Stimulated activated naive CD4-positive, alpha-beta T cell (primary cell): ENCODE data around the gene PAAF1.
"Not testable (repeated sequence)": the region's sequence is repeated elsewhere in the genome, so short reads cannot be mapped to it uniquely, and the experiment has no call there.

Experiments
- DNase-seq, 6 experiments: peaks; one replicate each; lab custom pipeline; 2025; lab: John Stamatoyannopoulos, UW

Gene PAAF1

DNA sequence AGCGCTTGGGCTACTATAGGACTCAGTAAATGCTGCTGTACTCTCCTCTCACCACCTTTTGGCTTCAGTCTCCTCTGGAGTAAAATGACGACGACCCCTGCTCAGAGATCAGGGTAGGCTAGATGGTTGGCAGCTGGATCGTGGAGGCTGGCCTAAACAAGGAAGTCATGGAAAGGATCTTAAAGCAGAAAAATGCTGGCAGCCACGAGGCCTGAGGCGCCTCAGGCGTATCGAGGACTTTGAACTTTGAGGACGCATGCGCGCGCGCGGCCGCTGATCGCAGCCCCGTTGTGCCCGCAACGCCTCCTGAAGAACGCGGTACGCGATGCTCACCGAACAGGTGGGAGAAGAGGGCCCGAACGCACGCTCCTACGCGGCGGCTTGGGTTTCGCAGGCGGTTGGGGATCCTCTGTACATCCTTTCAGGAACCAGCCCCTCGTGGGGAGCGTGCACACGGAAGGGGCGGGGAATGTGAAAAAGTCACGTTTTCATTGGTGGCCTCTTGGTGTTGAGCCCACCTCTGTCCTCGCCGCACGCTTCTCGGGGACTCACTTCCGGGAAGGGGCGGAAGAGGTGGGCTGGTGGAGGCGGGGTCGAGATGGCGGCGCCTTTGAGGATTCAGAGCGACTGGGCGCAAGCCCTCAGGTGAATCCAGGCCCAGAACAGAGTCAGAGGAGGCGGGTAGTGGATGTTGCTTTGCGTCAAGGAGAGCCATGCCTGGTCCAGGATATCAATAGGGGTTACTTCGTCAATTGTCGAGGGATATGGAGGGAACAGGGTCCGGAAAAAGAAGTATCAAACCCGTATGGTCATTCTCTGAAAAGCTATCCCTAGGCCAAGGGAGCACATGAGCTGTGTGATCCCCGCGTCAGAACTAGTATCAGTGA is at the start of gene PAAF1, which contains the start of gene COA4:
Gene PAAF1, plus strand, starts transcription at position 576 of the 887 bp plus-strand sequence. Its CDS starts 23 bp downstream, at position 599.
Gene COA4, minus strand, starts transcription at position 423 of the 887 bp plus-strand sequence. CDS start 3,468 bp downstream, outside the sequence.
- DNase-seq, result peak; percentile 85 to 94 (median 92)

GRCh38 chr11:73830261-73830660 is 46.5 kb upstream of the PAAF1 start:
- DNase-seq, result no peak

DNA sequence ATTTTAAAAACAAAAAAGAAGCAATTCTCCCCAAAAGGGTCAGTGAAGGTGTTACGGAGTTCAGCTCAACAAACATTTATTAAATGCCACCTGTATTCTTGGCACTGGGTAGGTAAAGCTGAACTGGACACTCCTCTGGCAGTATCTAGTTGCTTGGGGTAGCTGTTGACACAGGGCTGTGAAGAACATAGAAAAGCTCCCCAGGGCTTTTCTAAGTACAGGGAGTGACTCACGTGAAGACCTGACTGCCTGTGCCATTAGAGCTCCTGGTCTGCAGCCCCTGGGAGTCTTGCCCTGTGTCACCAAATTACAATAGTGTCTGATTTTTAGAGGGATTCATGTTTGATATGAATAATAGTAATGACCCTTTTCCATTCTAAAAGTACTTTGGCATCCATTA is 43.7 kb upstream of the PAAF1 start:
- no peak for DNase-seq

GRCh38 chr11:73838443-73839122 is 38.2 kb upstream of the PAAF1 start:
- DNase-seq, result no peak

GRCh38 chr11:73839123-73839457 is 37.7 kb upstream of the PAAF1 start:
- no peak for DNase-seq

DNA sequence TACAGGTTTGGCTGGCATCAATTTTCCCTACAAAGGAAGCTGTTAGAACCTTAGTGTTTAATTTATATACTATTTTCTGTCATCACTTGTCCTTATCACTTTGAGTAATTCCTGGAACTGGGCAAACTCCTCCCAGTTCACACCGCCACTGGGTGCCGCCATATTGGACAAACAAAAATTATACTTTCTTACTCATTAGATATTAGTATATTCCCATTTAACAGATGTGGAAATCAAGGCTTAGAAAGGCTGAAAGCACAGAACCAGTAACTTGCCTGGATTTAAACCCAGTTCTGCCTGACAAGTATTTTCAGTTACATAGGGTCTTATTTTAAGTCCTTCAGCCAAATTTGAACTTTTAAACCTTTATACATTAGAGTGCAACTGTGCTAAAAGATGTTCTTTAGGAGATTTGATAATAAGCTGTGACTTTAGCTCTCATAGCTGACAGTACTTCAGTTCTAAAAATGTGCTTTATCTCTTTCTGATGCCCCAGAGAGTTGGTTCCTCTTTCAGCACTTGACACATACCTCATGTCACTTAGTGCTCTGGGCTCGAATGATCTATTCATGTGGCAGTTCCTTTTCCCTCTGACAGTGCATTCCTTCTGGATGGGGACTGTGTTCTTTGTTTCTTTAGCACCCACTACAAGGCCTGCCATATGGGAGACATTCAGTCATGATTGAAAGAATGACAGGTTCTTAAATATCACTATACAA is 25.6 kb upstream of the PAAF1 start:
- no peak for DNase-seq

- no peak for DNase-seq
Observed at GRCh38 chr11:73852049-73852448, 24.8 kb upstream of the PAAF1 start.

DNA sequence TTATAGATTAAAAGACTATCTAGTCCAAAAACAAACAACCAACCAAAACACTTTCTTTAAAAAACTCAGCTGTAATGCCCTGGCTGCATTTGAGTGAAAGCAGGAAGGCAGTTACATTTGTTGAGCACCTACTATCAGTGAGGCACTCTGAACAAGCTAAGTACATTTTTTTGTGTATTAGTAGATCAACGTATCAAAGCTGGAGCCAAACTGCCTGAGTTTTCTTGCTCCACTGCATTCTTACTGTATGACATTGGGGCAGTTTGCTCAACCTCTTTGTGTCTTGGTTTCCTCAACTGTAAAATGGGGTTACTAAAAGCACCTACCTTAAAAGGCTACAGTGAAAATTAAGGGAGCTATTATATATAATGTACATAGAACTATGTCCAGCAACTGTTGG is 22.1 kb upstream of the PAAF1 start:
- DNase-seq, result no peak

GRCh38 chr11:73856031-73856567 is 20.7 kb upstream of the PAAF1 start:
- no peak for DNase-seq

DNA sequence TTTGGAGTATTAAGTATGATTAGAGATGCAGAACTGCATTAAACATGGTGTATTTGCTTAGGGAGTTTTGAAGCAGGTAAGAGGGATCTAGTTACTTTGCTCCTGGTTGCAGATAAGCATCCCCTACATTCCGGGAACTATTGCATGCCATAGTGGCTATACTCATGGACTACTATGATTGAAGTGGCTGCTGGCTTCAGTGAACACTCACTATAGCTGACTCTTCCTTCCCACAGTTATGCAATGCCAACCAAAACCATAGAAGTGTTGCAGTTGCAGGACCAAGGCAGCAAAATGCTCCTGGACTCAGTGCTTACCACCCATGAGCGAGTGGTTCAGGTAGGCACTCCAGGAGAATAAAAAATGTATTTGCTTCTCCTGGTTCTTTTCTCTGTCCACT is 17.1 kb upstream of the PAAF1 start:
- no peak for DNase-seq

GRCh38 chr11:73860202-73860601 is 16.6 kb upstream of the PAAF1 start:
- DNase-seq, result no peak

DNA sequence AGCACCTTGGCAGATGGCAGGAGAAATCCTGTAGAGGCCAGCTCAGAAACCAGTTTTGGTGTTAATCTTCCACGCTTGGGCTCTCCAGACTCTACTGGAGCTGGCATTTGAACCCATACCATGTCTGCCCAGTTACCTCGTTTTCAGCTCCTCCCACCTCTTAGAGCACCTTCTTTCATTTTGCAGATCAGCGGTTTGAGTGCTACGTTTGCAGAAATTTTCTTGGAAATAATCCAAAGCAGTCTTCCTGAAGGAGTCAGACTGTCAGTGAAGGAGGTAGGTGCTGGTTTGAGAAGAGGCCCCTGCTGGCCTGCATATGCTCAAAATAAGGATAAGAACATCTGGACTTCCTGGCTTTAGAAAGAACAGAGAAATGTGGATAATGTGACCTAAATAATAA is 13.8 kb upstream of the PAAF1 start:
- no peak for DNase-seq

- no peak for DNase-seq
Observed at GRCh38 chr11:73866095-73866579, 10.7 kb upstream of the PAAF1 start.

GRCh38 chr11:73866586-73866996 is 10.2 kb upstream of the PAAF1 start:
- no peak for DNase-seq

DNA sequence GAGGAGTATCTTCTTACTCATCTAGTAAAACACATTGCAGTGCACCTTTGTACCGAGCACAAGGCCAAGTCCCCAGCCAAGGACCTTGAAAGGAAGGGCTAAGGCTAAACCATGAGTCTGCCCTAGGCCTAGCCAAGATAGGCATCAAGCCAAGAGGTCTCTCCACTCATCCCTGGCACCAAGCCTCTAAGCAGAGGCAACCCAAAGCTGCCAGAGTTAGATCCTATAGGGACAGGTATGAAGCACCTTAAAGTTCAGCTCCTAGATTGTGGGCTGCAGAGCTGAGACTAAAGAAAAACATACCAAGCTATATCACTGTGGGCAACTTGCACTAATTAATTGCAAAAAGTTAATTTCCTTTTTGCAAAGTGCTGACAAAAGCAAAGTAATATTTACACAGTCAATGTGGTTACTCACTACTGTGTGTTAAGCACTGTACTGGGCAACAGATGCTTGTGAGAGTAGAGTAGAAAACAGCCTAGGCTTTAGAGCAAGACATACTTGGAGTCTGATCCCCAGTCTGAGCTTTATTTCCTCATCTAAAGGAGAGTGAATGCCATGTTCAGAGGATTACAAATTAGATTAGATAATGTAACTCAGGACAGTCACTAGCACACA is 7.4 kb upstream of the PAAF1 start:
- DNase-seq, result no peak

DNA sequence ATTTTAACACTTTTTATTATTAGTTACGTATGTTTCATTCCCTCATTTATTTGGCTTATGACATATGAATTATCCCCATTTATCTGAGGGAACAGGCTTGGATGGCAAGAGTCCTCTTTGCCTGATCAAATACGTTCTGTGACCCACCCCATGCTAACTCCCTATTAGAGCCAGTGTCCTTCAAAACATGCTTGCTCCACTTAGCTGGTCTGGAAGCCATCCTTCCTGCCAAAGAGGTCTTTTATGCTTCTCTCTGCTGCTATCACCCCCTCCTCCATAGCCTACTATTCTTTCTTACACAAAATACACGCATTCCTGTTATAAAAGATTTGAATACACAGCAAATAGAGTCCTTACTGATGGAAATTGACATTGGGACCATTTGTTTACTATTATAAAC is 6.5 kb upstream of the PAAF1 start:
- no peak for DNase-seq

DNA sequence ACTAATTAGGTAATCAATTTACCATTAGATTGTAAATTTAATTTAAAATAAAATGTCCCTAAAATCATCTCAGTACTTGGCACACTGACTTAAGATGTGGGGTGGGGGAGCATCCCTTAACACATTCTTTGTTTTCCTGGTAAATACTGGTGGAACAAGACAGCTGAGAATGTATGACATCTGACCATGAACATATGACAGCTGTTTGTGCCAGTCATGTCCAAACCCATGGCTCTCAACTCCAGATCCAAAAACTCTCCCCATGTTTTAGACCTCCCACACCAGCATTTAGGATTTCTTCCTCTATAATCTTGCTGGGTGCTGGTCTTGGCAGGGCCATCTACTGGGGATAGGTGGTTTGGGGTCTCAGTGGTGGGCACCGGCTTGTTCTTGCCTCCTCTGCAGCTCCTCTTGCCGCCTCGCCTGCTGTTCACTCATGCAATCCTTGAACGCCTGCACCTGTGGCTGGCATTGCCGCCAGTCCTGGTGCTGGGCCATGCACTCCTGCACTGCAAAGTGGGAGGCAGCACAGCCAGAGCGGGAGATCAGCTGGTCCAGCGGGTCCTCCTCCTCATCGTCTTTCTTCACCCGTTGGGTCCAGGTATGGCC is 3.9 kb upstream of the PAAF1 start:
- DNase-seq, result no peak

DNA sequence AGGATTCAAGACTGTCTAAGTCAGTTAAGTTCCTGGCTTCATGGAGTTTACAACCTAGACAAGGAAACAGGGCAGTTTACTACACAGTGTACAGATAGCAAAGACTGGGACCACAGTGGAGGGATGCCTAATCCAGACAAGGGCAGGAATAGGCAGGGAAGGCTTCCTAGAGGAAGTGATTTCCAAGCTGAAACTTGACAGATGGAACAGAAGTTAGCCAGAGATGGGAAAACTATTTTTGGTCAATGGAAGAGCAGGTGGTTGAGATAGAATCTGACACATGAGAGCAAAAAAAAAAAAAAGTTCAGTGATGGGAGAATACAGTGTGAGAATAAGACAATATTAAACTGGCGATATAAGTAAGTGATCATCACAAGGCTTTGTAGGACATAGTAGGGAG is 1.4 kb upstream of the PAAF1 start:
- no peak for DNase-seq

DNA sequence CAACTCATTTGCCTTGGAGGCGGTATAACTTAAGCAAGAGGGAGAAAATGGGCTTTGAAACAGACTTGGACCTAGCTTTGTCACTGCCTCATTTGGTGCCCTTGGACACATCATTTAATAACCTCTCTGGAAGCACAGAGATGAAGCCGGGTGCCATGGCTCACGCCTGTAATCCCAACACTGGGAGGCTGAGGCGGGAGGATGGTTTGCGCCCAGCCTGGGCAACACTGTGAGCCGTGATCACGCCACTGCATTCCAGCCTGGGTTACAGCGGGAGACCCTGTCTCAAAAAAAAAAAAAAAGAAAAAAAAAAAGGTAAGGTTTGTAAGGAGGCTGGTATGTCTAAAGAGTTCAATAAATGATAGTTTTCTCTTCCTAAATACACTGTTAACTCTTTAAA is 959 bp upstream of the PAAF1 start:
- no peak for DNase-seq

DNA sequence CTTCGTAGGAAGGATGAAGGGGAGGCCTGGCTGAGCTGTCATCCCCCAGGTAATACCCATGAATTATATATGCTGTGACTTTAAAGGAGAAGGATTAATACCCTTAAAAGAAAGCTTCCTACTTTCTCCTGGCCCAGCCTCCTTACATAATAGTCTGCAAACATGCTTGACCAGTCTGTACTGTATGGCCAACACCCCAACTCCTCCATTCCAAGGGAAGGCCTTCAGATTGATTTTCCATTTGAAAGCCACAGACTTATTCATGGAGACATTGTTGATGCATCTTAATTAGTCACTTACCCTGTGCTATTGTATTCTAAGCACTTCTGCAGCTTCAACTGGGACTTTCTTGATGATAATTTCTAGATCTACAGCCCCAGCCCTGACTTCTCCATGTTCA is 2.0 kb downstream of the PAAF1 start:
- DNase-seq, result no peak

DNA sequence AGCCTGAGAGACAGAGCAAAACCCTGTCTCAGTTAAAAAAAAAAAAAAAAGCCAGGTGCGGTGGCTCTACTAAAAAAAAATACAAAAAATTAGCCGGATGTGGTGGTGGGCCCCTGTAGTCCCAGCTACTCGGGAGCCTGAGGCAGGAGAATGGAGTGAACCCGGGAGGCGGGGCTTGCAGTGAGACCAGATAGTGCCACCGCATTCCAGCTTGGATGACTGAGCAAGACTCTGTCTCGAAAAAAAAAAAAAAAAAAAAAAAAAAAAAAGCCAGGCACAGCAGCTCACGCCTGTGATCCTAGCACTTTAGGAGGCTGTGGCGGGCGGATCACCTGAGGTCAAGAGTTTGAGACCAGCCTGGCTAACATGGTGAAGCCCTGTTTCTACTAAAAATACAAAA is 3.6 kb downstream of the PAAF1 start:
- not testable (repeated sequence) for DNase-seq
